Lower leg skin (tissue), 3 donors: ENCODE data around the gene GABBR2.

Experiments
- POLR2A ChIP-seq, 2 donors: fragments of 450-650 bp; IDR thresholded peaks; one replicate each; pipeline ENCODE4 v1.6.1; 2016 to 2017; ENCODE audit warnings: antibody characterized with exemption in 2 of 2, mild to moderate bottlenecking in 1 of 2, moderate library complexity in 1 of 2
- TF ChIP-seq, protein P1 (sequence below), 3 donors: fragments of 450-650 bp; IDR thresholded peaks; one replicate each; pipeline ENCODE4 v1.5.1; 2016; ENCODE audit warnings: antibody characterized with exemption in 3 of 3, mild to moderate bottlenecking in 3 of 3, moderate library complexity in 2 of 3

DNA sequence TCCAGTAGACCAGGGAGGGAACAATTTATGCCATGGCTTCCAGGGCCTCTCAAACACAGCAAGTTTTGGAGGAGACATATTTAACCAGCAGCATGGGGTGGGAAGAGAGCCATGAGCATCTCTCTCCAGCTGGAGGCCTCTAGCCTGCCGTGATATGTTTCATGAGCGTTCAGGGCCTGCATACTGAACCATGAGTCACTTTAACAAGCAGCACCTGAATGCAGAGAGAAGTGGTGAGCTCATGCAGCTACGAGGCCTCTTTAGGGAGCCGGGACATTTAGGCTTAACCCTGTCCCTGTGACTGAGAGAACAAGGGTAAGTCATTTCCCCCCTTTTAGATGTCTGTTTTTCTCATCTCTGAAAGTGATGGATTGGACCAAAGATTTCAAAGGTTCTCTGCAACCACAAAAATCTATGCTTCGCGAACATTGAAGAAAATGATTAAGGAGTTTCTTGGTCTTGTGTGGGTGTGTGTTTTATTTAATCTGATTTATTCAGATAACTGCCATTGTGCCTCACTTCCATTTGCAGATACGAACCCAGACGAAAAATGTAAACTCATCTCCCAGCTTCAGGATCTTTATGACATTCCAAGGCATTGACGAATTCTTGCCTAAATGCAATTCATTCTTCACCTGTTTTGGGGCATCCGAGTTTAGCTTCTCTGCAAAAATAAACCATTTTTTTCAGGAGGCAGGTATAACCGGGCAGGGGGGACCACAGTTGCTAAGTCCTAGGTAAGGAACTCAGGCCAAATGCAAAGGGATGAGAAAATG lies 157.0 kb downstream of the GABBR2 start:
- TF ChIP-seq, protein P1, sequence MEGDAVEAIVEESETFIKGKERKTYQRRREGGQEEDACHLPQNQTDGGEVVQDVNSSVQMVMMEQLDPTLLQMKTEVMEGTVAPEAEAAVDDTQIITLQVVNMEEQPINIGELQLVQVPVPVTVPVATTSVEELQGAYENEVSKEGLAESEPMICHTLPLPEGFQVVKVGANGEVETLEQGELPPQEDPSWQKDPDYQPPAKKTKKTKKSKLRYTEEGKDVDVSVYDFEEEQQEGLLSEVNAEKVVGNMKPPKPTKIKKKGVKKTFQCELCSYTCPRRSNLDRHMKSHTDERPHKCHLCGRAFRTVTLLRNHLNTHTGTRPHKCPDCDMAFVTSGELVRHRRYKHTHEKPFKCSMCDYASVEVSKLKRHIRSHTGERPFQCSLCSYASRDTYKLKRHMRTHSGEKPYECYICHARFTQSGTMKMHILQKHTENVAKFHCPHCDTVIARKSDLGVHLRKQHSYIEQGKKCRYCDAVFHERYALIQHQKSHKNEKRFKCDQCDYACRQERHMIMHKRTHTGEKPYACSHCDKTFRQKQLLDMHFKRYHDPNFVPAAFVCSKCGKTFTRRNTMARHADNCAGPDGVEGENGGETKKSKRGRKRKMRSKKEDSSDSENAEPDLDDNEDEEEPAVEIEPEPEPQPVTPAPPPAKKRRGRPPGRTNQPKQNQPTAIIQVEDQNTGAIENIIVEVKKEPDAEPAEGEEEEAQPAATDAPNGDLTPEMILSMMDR (IDR thresholded peaks at IDR 0.05): no peak
- TF ChIP-seq POLR2A (IDR thresholded peaks at IDR 0.05): no peak
